PC-3 (cell line): ENCODE data around the gene ZNF774.

Experiments
- EZH2phosphoT487 ChIP-seq: fragments of 300-600 bp; sonication (generic); IDR thresholded peaks from 2 replicates; pipeline ENCODE4 v1.6.1; 2018; ENCODE audit warnings: mild to moderate bottlenecking, antibody characterized with exemption, low read length, borderline replicate concordance
- TF ChIP-seq, protein P1 (sequence below): fragments of 300-600 bp; sonication (generic); conservative IDR thresholded peaks from 2 replicates; pipeline ENCODE4 v1.5.1; 2017; ENCODE audit warnings: antibody characterized with exemption, low read depth, mild to moderate bottlenecking, low read length

DNA sequence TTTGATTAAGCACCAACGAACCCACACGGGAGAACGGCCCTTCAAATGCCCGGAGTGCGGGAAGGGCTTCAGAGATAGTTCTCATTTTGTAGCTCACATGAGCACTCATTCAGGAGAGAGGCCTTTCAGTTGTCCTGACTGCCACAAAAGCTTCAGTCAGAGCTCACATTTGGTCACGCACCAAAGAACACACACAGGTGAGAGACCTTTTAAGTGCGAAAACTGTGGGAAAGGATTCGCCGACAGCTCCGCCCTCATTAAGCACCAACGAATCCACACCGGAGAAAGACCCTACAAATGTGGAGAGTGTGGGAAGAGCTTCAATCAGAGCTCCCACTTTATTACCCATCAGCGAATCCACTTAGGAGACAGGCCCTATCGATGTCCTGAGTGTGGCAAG, 8.7 kb downstream of the ZNF774 start:
- TF ChIP-seq, protein P1, sequence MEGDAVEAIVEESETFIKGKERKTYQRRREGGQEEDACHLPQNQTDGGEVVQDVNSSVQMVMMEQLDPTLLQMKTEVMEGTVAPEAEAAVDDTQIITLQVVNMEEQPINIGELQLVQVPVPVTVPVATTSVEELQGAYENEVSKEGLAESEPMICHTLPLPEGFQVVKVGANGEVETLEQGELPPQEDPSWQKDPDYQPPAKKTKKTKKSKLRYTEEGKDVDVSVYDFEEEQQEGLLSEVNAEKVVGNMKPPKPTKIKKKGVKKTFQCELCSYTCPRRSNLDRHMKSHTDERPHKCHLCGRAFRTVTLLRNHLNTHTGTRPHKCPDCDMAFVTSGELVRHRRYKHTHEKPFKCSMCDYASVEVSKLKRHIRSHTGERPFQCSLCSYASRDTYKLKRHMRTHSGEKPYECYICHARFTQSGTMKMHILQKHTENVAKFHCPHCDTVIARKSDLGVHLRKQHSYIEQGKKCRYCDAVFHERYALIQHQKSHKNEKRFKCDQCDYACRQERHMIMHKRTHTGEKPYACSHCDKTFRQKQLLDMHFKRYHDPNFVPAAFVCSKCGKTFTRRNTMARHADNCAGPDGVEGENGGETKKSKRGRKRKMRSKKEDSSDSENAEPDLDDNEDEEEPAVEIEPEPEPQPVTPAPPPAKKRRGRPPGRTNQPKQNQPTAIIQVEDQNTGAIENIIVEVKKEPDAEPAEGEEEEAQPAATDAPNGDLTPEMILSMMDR, result no peak
- no peak for TF ChIP-seq EZH2phosphoT487
